BLaER1 treated with 17β-estradiol and CSF1 and Interleukin-3, amounts not matched to agents 10 nM and 100 nM (cell line): Measurements from ENCODE around the gene ADGRB2.
A peak's percentile ranks its signal among the peaks of the same experiment; 100 is the strongest.

Source experiments
- H3K27ac ChIP-seq, 11 experiments: shearing (Covaris generic); formaldehyde crosslinking; 2 replicates each; pipeline ENCODE4 v1.8.1; 2022
- H3K27me3 ChIP-seq, 11 experiments: shearing (Covaris generic); formaldehyde crosslinking; 2 replicates each; pipeline ENCODE4 v1.8.1; 2022
- H3K36me3 ChIP-seq, 11 experiments: shearing (Covaris generic); formaldehyde crosslinking; 2 replicates each; pipeline ENCODE4 v1.8.1; 2022
- H3K4me1 ChIP-seq, 10 experiments: shearing (Covaris generic); formaldehyde crosslinking; 2 replicates each; pipeline ENCODE4 v1.8.1; 2022
- H3K4me2 ChIP-seq, 11 experiments: shearing (Covaris generic); formaldehyde crosslinking; 2 replicates each; pipeline ENCODE4 v1.8.1; 2022
- H3K4me3 ChIP-seq, 10 experiments: shearing (Covaris generic); formaldehyde crosslinking; 2 replicates each; pipeline ENCODE4 v1.8.1; 2022
- H3K9ac ChIP-seq, 11 experiments: shearing (Covaris generic); formaldehyde crosslinking; 2 replicates each; pipeline ENCODE4 v1.8.1; 2022
- H3K9me3 ChIP-seq, 11 experiments: shearing (Covaris generic); formaldehyde crosslinking; replicated peaks in 1 of 11; 2 replicates each; pipeline ENCODE4 v1.8.1; 2022
- H4K20me1 ChIP-seq, 11 experiments: shearing (Covaris generic); formaldehyde crosslinking; 2 replicates each; pipeline ENCODE4 v1.8.1; 2022
- Cebpa-rat ChIP-seq, 11 experiments: shearing (Covaris generic); IDR thresholded peaks; 2 replicates each; pipeline ENCODE4 v1.8.1; 2022

The ADGRB2 gene

DNA sequence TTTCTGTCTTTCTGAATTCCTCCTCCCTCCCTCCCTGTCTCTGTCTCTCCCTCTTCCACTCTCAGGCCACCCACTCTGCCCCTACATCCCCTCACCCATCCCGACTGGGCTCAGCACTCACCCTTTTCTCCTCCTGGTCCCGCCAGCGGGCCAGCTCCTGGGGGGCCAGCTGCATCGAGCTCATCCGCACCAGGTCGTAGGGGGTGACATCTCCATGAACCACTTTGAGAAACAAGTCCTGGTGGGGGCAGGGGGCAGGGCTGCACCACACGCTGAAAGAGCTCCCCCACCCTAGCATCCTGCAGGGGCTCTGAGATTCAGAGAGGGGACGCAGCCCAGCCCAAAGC is 33.9 kb upstream of the ADGRB2 start:
- no peak for TF ChIP-seq Cebpa-rat (IDR thresholded peaks at IDR 0.05)
- Histone ChIP-seq H3K36me3 (no peaks in the 10 kb centered on the region), H3K27ac (peak overlapping the region in 3 of 11 experiments; percentile 16 to 41 (median 39); a peak in 3 of 22 replicates), H3K27me3 (peaks cover 0 to 9% (median 0%) of the 10 kb centered on the region in 11 experiments; a peak in 2 of 22 replicates), H3K4me3 (peak overlapping the region in 1 of 10 experiments; percentile 20; a peak in 1 of 20 replicates), H3K4me1 (peaks cover 53 to 72% (median 62%) of the 10 kb centered on the region in 10 experiments), H3K9ac (peak overlapping the region in 8 of 11 experiments; percentile 5 to 50 (median 16); a peak in 7 of 22 replicates), H3K9me3 (no peaks in the 10 kb centered on the region), H4K20me1 (peaks cover 0 to 7% (median 0%) of the 10 kb centered on the region in 11 experiments; a peak in 1 of 22 replicates), H3K4me2 (peak overlapping the region; percentile 45 to 90 (median 69))

- no peaks in the 10 kb centered on the region for H3K36me3 ChIP-seq
- peak overlapping the region in 4 of 11 experiments; percentile 69 to 90 (median 80); a peak in 6 of 22 replicates for H3K4me2 ChIP-seq
- H3K4me3 ChIP-seq: no peak overlapping the region
- TF ChIP-seq Cebpa-rat (IDR thresholded peaks at IDR 0.05): no peak
- H4K20me1 ChIP-seq: peaks cover 0 to 7% (median 0%) of the 10 kb centered on the region in 11 experiments; a peak in 1 of 22 replicates
- H3K27me3 ChIP-seq: peaks cover 0 to 9% (median 0%) of the 10 kb centered on the region in 11 experiments; a peak in 2 of 22 replicates
- no peak overlapping the region for H3K27ac ChIP-seq
- H3K9ac ChIP-seq: peak overlapping the region in 2 of 11 experiments; percentile 6 to 11; a peak in 1 of 22 replicates
- H3K4me1 ChIP-seq: peaks cover 49 to 64% (median 61%) of the 10 kb centered on the region in 10 experiments
- H3K9me3 ChIP-seq: no peaks in the 10 kb centered on the region
Measured at GRCh38 chr1:31797216-31797615, 33.1 kb upstream of the ADGRB2 start.

DNA sequence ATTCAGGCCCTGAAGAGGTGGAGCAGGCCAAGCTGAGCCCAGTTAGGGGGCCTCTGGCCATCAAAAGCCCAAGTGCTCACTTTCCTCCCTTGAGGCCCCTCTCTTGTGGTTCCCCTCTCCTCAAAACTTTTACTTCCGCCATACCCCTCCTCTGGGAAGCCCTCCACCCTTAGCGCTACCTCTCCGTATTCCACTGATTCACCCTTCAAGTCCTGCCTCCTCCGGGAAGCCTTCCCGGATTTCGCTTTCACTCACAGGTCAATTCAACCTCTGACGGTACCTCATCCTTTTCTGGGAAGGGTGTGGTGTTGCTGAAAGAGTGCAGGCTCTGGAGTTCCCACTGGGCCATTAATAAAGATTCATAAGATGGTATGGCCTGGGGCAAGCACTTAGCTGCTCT is 32.6 kb upstream of the ADGRB2 start:
- Histone ChIP-seq H3K4me2 (peak overlapping the region in 8 of 11 experiments; percentile 1 to 90 (median 17); a peak in 7 of 22 replicates), H3K36me3 (no peaks in the 10 kb centered on the region), H3K4me1 (peaks cover 44 to 60% (median 57%) of the 10 kb centered on the region in 10 experiments), H3K9me3 (no peaks in the 10 kb centered on the region), H3K4me3 (no peak overlapping the region), H4K20me1 (peaks cover 0 to 7% (median 0%) of the 10 kb centered on the region in 11 experiments; a peak in 1 of 22 replicates), H3K27me3 (peaks cover 0 to 9% (median 0%) of the 10 kb centered on the region in 11 experiments; a peak in 2 of 22 replicates), H3K27ac (no peak overlapping the region), H3K9ac (no peak overlapping the region)
- TF ChIP-seq Cebpa-rat (IDR thresholded peaks at IDR 0.05): no peak

DNA sequence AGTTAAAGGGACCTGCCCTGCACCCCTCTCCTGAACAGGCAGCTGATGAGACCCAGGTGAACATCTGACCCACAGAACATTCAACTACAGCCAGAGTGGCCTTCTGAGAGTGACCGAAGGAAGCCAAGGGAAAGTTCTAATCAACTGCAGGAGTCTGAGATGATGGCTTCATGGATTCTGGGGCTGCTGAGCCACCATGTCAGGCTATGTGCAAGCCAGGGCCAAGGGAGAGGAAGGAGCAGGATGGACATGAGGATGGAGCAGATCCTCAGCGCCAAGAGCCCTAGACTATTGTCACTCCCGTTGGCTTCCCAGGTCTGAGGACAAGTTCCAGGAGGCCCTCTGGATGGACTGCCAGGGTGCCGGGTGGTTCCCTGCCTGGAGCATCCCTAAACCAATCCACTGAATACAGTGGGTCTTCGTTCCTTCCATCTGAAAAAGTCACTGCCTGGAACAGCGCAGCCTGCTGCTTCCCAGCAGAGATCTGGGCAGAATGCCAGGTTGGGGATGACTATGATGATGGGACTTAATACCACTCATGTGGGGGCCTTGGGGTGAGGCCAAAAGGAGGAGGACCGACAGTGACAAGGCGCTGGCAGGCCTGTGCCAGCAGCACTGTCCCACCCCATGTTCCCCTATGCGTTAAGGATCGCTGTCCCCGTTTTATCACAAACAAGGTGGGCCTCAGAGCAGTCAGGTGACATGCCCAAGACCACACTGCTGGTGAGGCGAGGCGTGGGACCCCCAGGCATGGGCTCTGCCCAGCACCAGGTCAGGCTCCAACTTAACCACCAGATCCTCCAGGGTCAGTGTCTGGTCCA is 31.9 kb upstream of the ADGRB2 start:
- no peak overlapping the region for H3K4me3 ChIP-seq
- peaks cover 0 to 7% (median 0%) of the 10 kb centered on the region in 11 experiments; a peak in 1 of 22 replicates for H4K20me1 ChIP-seq
- H3K4me1 ChIP-seq: peaks cover 37 to 54% (median 50%) of the 10 kb centered on the region in 10 experiments
- no peaks in the 10 kb centered on the region for H3K36me3 ChIP-seq
- no peak overlapping the region for H3K9ac ChIP-seq
- TF ChIP-seq Cebpa-rat (IDR thresholded peaks at IDR 0.05): no peak
- H3K27me3 ChIP-seq: peaks cover 0 to 9% (median 0%) of the 10 kb centered on the region in 11 experiments; a peak in 2 of 22 replicates
- no peak overlapping the region for H3K27ac ChIP-seq
- H3K9me3 ChIP-seq: no peaks in the 10 kb centered on the region
- peak overlapping the region in 8 of 11 experiments; percentile 1 to 30 (median 12); a peak in 7 of 22 replicates for H3K4me2 ChIP-seq

GRCh38 chr1:31795096-31795675 is 31.0 kb upstream of the ADGRB2 start:
- Histone ChIP-seq H4K20me1 (peaks cover 0 to 7% (median 0%) of the 10 kb centered on the region in 11 experiments; a peak in 1 of 22 replicates), H3K27ac (no peak overlapping the region), H3K4me2 (no peak overlapping the region), H3K36me3 (no peaks in the 10 kb centered on the region), H3K27me3 (peaks cover 0 to 3% (median 0%) of the 10 kb centered on the region in 11 experiments; a peak in 1 of 22 replicates), H3K9me3 (no peaks in the 10 kb centered on the region), H3K9ac (no peak overlapping the region), H3K4me3 (no peak overlapping the region), H3K4me1 (peaks cover 28 to 46% (median 42%) of the 10 kb centered on the region in 10 experiments)
- TF ChIP-seq Cebpa-rat (IDR thresholded peaks at IDR 0.05): no peak

GRCh38 chr1:31793586-31794285 is 29.6 kb upstream of the ADGRB2 start:
- H3K9ac ChIP-seq: peak overlapping the region in 1 of 11 experiments; percentile 33; a peak in 1 of 22 replicates
- H3K27ac ChIP-seq: no peak overlapping the region
- no peaks in the 10 kb centered on the region for H3K9me3 ChIP-seq
- no peaks in the 10 kb centered on the region for H3K27me3 ChIP-seq
- peaks cover 0 to 2% (median 0%) of the 10 kb centered on the region in 11 experiments; a peak in 1 of 22 replicates for H4K20me1 ChIP-seq
- no peaks in the 10 kb centered on the region for H3K36me3 ChIP-seq
- H3K4me2 ChIP-seq: peak overlapping the region in 6 of 11 experiments; percentile 0 to 35 (median 12); a peak in 8 of 22 replicates
- TF ChIP-seq Cebpa-rat (IDR thresholded peaks at IDR 0.05): no peak
- H3K4me3 ChIP-seq: no peak overlapping the region
- H3K4me1 ChIP-seq: peaks cover 18 to 38% (median 34%) of the 10 kb centered on the region in 10 experiments

GRCh38 chr1:31793086-31793485 is 28.9 kb upstream of the ADGRB2 start:
- H3K36me3 ChIP-seq: no peaks in the 10 kb centered on the region
- H4K20me1 ChIP-seq: no peaks in the 10 kb centered on the region; a peak in 1 of 22 replicates
- no peaks in the 10 kb centered on the region for H3K9me3 ChIP-seq
- no peaks in the 10 kb centered on the region for H3K27me3 ChIP-seq
- H3K9ac ChIP-seq: peak overlapping the region in 1 of 11 experiments; percentile 33; a peak in 1 of 22 replicates
- no peak for TF ChIP-seq Cebpa-rat (IDR thresholded peaks at IDR 0.05)
- peak overlapping the region in 6 of 11 experiments; percentile 0 to 35 (median 12); a peak in 8 of 22 replicates for H3K4me2 ChIP-seq
- H3K27ac ChIP-seq: no peak overlapping the region
- H3K4me1 ChIP-seq: peaks cover 13 to 35% (median 30%) of the 10 kb centered on the region in 10 experiments
- H3K4me3 ChIP-seq: no peak overlapping the region

- Histone ChIP-seq H4K20me1 (no peaks in the 10 kb centered on the region; a peak in 1 of 22 replicates), H3K27ac (no peak overlapping the region), H3K9me3 (no peaks in the 10 kb centered on the region), H3K4me3 (no peak overlapping the region), H3K9ac (no peak overlapping the region), H3K4me2 (no peak overlapping the region), H3K27me3 (no peaks in the 10 kb centered on the region), H3K36me3 (no peaks in the 10 kb centered on the region), H3K4me1 (peaks cover 13 to 36% (median 30%) of the 10 kb centered on the region in 10 experiments)
- TF ChIP-seq Cebpa-rat (IDR thresholded peaks at IDR 0.05): no peak
Measured at GRCh38 chr1:31792541-31792940, 28.4 kb upstream of the ADGRB2 start.
